HepG2 (cell line): ENCODE data around the gene NT5DC1. TPM values are rescaled to one million over a fixed set of nuclear protein-coding genes. Genes with fewer than 3 reads are reported as not detected.

Experiments
- HHEX ChIP-seq: IDR thresholded peaks from 2 replicates; pipeline ENCODE4 v1.6.1; 2016; ENCODE audit warnings: control low read depth
- HNF4A ChIP-seq: sonication (generic); formaldehyde crosslinking; IDR thresholded peaks from 2 replicates; pipeline ENCODE4 v1.4.0; 2020; ENCODE audit warnings: missing genetic modification reagents
- ONECUT2 ChIP-seq: sonication (generic); formaldehyde crosslinking; IDR thresholded peaks from 2 replicates; pipeline ENCODE4 v1.4.0; 2020; ENCODE audit warnings: missing genetic modification reagents
- PCBP1 ChIP-seq: fragments of 200-400 bp; formaldehyde crosslinking; IDR thresholded peaks from 2 replicates; pipeline ENCODE4 v1.6.1; 2017; ENCODE audit warnings: mild to moderate bottlenecking, low read depth, low read length, borderline replicate concordance
- RFX5 ChIP-seq: IDR thresholded peaks from 2 replicates; pipeline ENCODE4 v1.6.1; 2011; ENCODE audit warnings: low read depth, low read length, improper control_type of control experiment
- SCMH1 ChIP-seq: sonication (generic); formaldehyde crosslinking; IDR thresholded peaks from 2 replicates; pipeline ENCODE4 v1.9.0; 2021; ENCODE audit warnings: missing genetic modification reagents, mild to moderate bottlenecking, borderline replicate concordance
- SOX13 ChIP-seq, 3 experiments: fragments of 450-650 bp in 1 of 3; sonication (generic) in 1 of 3; formaldehyde crosslinking in 1 of 3; IDR thresholded peaks in 2 of 3; conservative IDR thresholded peaks in 1 of 3; 2 replicates each; pipeline versions ENCODE4 v1.5.0 to v1.6.1; 2016 to 2020; ENCODE audit warnings: antibody characterized with exemption in 1 of 3, mild to moderate bottlenecking in 1 of 3, missing compliant biosample characterization in 1 of 3, missing genetic modification reagents in 1 of 3, moderate library complexity in 1 of 3
- ZNF207 ChIP-seq: fragments of 450-650 bp; IDR thresholded peaks from 2 replicates; pipeline ENCODE4 v1.6.1; 2016; ENCODE audit warnings: antibody characterized with exemption, borderline replicate concordance
- ZNF570 ChIP-seq: sonication (generic); formaldehyde crosslinking; IDR thresholded peaks from 2 replicates; pipeline ENCODE4 v1.4.0; 2020; ENCODE audit warnings: mild to moderate bottlenecking, missing genetic modification reagents, borderline replicate concordance
- ZNF891 ChIP-seq: sonication (generic); formaldehyde crosslinking; IDR thresholded peaks from 2 replicates; pipeline ENCODE4 v1.5.0; 2020; ENCODE audit warnings: mild to moderate bottlenecking, missing genetic modification reagents
- polyA plus RNA-seq, 8 experiments: library from polyadenylated mRNA; depleted of rRNA in 3 of 8; stranded (reverse) in 7 of 8; unstranded in 1 of 8; fragments of >200 nt; fragmentation: Illumina TruSeq in 4 of 8; extraction: Trizol in 4 of 8; gene quantifications; 2 replicates each; pipeline versions ENCODE4 v1.2.1 to v1.2.3, GENCODE V29; 2011 to 2016; ENCODE audit warnings: low read depth in 4 of 8, missing spikeins in 1 of 8, mixed read lengths in 1 of 8; ENCODE audit not compliant: insufficient read depth in 1 of 8
- total RNA-seq, 5 experiments: library from RNA; depleted of rRNA; stranded (reverse); fragments of >200 nt; fragmentation: Illumina TruSeq; extraction: Trizol; gene quantifications; 2 replicates each; pipeline ENCODE4 v1.2.3, GENCODE V29; 2016; ENCODE audit warnings: low read depth in 1 of 5
- TF ChIP-seq, protein P1 (sequence below): sonication (generic); formaldehyde crosslinking; IDR thresholded peaks from 2 replicates; pipeline ENCODE4; 2020; ENCODE audit warnings: missing genetic modification reagents, mild to moderate bottlenecking, borderline replicate concordance
- TF ChIP-seq, protein P2 (sequence below): sonication (generic); formaldehyde crosslinking; IDR thresholded peaks from 2 replicates; pipeline ENCODE4 v1.5.1; 2020; ENCODE audit warnings: mild to moderate bottlenecking, moderate library complexity, missing genetic modification reagents
- TF ChIP-seq, protein P3 (sequence below): IDR thresholded peaks from 2 replicates; pipeline ENCODE4 v1.6.1; 2016; ENCODE audit warnings: missing genetic modification reagents, missing compliant biosample characterization
- TF ChIP-seq, protein P4 (sequence below): sonication (generic); formaldehyde crosslinking; IDR thresholded peaks from 2 replicates; pipeline ENCODE4 v1.4.0; 2020; ENCODE audit warnings: mild to moderate bottlenecking, missing genetic modification reagents
- TF ChIP-seq, protein P5 (sequence below): sonication (generic); formaldehyde crosslinking; IDR thresholded peaks from 2 replicates; pipeline ENCODE4 v1.9.0; 2021; ENCODE audit warnings: missing genetic modification reagents, borderline replicate concordance
- TF ChIP-seq, protein P6 (sequence below): sonication (generic); formaldehyde crosslinking; IDR thresholded peaks from 2 replicates; pipeline ENCODE4 v1.4.0; 2020; ENCODE audit warnings: missing genetic modification reagents, borderline replicate concordance

NT5DC1 gene
- total and polyA plus RNA-seq, 2 of the 13 experiments (the other 11 are each of a cell fraction or from before 2014, with no cell fraction given), result 27.0 to 56.1 TPM

DNA sequence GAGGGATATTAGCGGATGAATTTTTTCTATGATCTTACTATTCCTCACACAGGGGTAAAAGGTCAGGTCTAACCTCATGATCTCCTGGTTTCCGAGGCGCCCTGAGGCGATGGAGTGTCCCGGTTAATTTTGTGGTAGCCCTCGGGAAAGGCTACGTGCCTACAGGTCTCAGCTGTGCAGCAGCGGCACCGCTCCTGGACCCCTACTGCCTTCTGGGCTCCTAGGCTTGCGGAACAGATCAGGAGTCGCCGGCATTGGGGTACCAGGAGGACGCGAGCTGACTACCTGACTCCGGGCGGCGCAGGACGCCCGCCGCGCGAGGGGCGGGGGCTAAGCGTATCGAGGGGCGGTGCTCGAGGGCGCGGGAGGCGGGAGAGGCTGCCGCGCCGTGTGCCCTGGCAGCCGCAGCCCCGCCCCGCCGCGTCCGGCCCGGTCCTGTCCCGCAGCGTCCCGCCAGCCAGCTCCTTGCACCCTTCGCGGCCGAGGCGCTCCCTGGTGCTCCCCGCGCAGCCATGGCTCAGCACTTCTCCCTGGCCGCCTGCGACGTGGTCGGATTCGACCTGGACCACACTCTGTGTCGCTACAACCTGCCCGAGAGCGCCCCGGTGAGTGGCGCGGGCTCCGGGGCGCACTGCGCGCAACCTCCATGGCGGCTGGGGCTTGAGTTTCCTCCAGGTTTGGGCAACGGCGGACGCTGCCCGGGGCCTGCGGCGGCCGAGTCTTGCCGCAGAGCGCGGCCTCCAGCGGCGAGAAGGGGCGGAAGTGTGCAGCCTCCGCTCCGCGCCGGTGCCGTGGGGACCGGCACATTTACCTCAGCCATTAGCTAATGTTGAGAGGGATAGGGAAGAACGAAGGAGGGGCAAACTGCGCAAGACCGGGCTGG, at the start of gene NT5DC1 (continued):
- TF ChIP-seq, protein P1, sequence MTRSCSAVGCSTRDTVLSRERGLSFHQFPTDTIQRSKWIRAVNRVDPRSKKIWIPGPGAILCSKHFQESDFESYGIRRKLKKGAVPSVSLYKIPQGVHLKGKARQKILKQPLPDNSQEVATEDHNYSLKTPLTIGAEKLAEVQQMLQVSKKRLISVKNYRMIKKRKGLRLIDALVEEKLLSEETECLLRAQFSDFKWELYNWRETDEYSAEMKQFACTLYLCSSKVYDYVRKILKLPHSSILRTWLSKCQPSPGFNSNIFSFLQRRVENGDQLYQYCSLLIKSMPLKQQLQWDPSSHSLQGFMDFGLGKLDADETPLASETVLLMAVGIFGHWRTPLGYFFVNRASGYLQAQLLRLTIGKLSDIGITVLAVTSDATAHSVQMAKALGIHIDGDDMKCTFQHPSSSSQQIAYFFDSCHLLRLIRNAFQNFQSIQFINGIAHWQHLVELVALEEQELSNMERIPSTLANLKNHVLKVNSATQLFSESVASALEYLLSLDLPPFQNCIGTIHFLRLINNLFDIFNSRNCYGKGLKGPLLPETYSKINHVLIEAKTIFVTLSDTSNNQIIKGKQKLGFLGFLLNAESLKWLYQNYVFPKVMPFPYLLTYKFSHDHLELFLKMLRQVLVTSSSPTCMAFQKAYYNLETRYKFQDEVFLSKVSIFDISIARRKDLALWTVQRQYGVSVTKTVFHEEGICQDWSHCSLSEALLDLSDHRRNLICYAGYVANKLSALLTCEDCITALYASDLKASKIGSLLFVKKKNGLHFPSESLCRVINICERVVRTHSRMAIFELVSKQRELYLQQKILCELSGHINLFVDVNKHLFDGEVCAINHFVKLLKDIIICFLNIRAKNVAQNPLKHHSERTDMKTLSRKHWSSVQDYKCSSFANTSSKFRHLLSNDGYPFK, result peak; percentile 92
- TF ChIP-seq, protein P2, sequence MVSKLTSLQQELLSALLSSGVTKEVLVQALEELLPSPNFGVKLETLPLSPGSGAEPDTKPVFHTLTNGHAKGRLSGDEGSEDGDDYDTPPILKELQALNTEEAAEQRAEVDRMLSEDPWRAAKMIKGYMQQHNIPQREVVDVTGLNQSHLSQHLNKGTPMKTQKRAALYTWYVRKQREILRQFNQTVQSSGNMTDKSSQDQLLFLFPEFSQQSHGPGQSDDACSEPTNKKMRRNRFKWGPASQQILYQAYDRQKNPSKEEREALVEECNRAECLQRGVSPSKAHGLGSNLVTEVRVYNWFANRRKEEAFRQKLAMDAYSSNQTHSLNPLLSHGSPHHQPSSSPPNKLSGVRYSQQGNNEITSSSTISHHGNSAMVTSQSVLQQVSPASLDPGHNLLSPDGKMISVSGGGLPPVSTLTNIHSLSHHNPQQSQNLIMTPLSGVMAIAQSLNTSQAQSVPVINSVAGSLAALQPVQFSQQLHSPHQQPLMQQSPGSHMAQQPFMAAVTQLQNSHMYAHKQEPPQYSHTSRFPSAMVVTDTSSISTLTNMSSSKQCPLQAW (CRISPR knock-in tag), result peak; percentile 74
- TF ChIP-seq HNF4A (CRISPR knock-in tag) (peak; percentile 34; the same call in 1 of the 2 replicates), RFX5 (peak; percentile 31; the same call in 1 of the 2 replicates), ONECUT2 (CRISPR knock-in tag) (no peak), ZNF570 (no peak), SOX13 (IDR thresholded peaks at IDR 0.05) (no peak; the same call in 1 of the 2 replicates), SOX13 (CRISPR knock-in tag; conservative IDR thresholded peaks at IDR 0.05 in 1 of 2, IDR thresholded peaks at IDR 0.05 in 1 of 2) (peak in 1 of 2 experiments; percentile 5; a peak in 1 of 4 replicates), HHEX (no peak), ZNF207 (no peak), SCMH1 (CRISPR knock-in tag) (no peak), ZNF891 (CRISPR knock-in tag) (peak; percentile 98), PCBP1 (no peak)
- TF ChIP-seq, protein P3, sequence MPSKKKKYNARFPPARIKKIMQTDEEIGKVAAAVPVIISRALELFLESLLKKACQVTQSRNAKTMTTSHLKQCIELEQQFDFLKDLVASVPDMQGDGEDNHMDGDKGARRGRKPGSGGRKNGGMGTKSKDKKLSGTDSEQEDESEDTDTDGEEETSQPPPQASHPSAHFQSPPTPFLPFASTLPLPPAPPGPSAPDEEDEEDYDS (CRISPR knock-in tag), result no peak; the same call in 1 of the 2 replicates
- TF ChIP-seq, protein P4, sequence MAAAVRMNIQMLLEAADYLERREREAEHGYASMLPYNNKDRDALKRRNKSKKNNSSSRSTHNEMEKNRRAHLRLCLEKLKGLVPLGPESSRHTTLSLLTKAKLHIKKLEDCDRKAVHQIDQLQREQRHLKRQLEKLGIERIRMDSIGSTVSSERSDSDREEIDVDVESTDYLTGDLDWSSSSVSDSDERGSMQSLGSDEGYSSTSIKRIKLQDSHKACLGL, result peak; percentile 96
- TF ChIP-seq, protein P5, sequence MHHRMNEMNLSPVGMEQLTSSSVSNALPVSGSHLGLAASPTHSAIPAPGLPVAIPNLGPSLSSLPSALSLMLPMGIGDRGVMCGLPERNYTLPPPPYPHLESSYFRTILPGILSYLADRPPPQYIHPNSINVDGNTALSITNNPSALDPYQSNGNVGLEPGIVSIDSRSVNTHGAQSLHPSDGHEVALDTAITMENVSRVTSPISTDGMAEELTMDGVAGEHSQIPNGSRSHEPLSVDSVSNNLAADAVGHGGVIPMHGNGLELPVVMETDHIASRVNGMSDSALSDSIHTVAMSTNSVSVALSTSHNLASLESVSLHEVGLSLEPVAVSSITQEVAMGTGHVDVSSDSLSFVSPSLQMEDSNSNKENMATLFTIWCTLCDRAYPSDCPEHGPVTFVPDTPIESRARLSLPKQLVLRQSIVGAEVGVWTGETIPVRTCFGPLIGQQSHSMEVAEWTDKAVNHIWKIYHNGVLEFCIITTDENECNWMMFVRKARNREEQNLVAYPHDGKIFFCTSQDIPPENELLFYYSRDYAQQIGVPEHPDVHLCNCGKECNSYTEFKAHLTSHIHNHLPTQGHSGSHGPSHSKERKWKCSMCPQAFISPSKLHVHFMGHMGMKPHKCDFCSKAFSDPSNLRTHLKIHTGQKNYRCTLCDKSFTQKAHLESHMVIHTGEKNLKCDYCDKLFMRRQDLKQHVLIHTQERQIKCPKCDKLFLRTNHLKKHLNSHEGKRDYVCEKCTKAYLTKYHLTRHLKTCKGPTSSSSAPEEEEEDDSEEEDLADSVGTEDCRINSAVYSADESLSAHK (CRISPR knock-in tag), result no peak
- TF ChIP-seq, protein P6, sequence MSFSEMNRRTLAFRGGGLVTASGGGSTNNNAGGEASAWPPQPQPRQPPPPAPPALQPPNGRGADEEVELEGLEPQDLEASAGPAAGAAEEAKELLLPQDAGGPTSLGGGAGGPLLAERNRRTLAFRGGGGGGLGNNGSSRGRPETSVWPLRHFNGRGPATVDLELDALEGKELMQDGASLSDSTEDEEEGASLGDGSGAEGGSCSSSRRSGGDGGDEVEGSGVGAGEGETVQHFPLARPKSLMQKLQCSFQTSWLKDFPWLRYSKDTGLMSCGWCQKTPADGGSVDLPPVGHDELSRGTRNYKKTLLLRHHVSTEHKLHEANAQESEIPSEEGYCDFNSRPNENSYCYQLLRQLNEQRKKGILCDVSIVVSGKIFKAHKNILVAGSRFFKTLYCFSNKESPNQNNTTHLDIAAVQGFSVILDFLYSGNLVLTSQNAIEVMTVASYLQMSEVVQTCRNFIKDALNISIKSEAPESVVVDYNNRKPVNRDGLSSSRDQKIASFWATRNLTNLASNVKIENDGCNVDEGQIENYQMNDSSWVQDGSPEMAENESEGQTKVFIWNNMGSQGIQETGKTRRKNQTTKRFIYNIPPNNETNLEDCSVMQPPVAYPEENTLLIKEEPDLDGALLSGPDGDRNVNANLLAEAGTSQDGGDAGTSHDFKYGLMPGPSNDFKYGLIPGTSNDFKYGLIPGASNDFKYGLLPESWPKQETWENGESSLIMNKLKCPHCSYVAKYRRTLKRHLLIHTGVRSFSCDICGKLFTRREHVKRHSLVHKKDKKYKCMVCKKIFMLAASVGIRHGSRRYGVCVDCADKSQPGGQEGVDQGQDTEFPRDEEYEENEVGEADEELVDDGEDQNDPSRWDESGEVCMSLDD (CRISPR knock-in tag), result peak; percentile 91
